ENCODE results near the gene CABLES2.

GRCh38 chr20:62407221-62407992 lies at the start of gene CABLES2:
- TF ChIP-seq EZH2 (IDR thresholded peaks at IDR 0.05; ENCODE audit: borderline replicate concordance, low read length) (no peak), CTCF (IDR thresholded peaks at IDR 0.05; ENCODE audit: low read length) (peak; percentile 23; the same call in 1 of the 2 replicates)

Data from OCI-LY1 (cell line).